Lung (tissue), 12 donors: ENCODE results near the gene PDK4. TPM values are rescaled to one million over a fixed set of nuclear protein-coding genes. Genes with fewer than 3 reads are reported as not detected.

Experiments
- ATAC-seq: fragments of 200-7000 bp; cut with Tn5 transposase; one replicate; pipeline ENCODE4 v1.9.1; 2020; ENCODE audit warnings: moderate number of reproducible peaks; ENCODE audit not compliant: insufficient read depth, low FRiP score
- DNase-seq, 3 donors: peaks; one replicate each; pipeline ENCODE4 v3.0.0-alpha.2; 2013 to 2017
- H3K27ac ChIP-seq, 2 donors: one replicate each; pipeline ENCODE4 v1.5.1; 2013; ENCODE audit warnings: mild to moderate bottlenecking in 2 of 2, moderate library complexity in 2 of 2, control low read depth in 1 of 2, inconsistent platforms in 1 of 2, low read depth in 1 of 2, low read length in 1 of 2
- H3K27me3 ChIP-seq, 3 donors: one replicate each; pipeline ENCODE4 v1.5.1; 2013; ENCODE audit warnings: low read length in 2 of 3; ENCODE audit not compliant: control insufficient read depth in 3 of 3, insufficient read depth in 3 of 3
- H3K36me3 ChIP-seq, 4 donors: one replicate each; pipeline ENCODE4 v1.5.1; 2013; ENCODE audit warnings: low read length in 4 of 4, mild to moderate bottlenecking in 1 of 4, moderate library complexity in 1 of 4; ENCODE audit not compliant: control insufficient read depth in 4 of 4, insufficient read depth in 4 of 4
- H3K4me1 ChIP-seq, 5 donors: one replicate each; pipeline ENCODE4 v1.5.1; 2013; ENCODE audit warnings: low read length in 5 of 5, mild to moderate bottlenecking in 2 of 5, moderate library complexity in 1 of 5; ENCODE audit not compliant: control insufficient read depth in 5 of 5, insufficient read depth in 5 of 5
- H3K4me3 ChIP-seq: one replicate; pipeline ENCODE4 v1.5.1; 2013; ENCODE audit warnings: mild to moderate bottlenecking, control low read depth, moderate library complexity
- H3K9ac ChIP-seq, 2 donors: one replicate each; pipeline ENCODE4 v1.5.1; 2013; ENCODE audit warnings: low read length in 2 of 2, control low read depth in 1 of 2; ENCODE audit not compliant: insufficient read depth in 1 of 2
- H3K9me3 ChIP-seq, 4 donors: one replicate each; pipeline ENCODE4 v1.5.1; 2013; ENCODE audit warnings: low read length in 3 of 4, mild to moderate bottlenecking in 1 of 4, moderate library complexity in 1 of 4; ENCODE audit not compliant: control insufficient read depth in 4 of 4, insufficient read depth in 3 of 4
- WGBS, 2 donors: extraction: QIAGEN DNeasy Blood & Tissue Kit; methylation state at CpG; one replicate each; pipeline ENCODE4 v1.1.7; 2013; 5-methylcytosine and 5-hydroxymethylcytosine counted together
- polyA plus RNA-seq, 2 donors: library from polyadenylated mRNA; stranded (reverse); fragments of 200-250 nt; gene quantifications; one replicate each; pipeline ENCODE4 v1.2.1, GENCODE V29; 2013
- total RNA-seq, 2 donors: library from RNA; depleted of rRNA in 1 of 2; stranded (reverse); fragments of >200 nt in 1 of 2; gene quantifications; one replicate each; pipeline ENCODE4 v1.2.1, GENCODE V29; 2014 to 2021
- TF ChIP-seq, protein P1 (sequence below): IDR thresholded peaks from 2 replicates; pipeline ENCODE4 v1.5.1; 2012; ENCODE audit warnings: mild to moderate bottlenecking; ENCODE audit errors: control extremely low read depth, extremely low read depth
- donor health status: control.
- donor health status: control.
- donor health status: Bipolar disorder and iron deficiency.
- donor health status: healthy.
- donor health status: DM: yes; HTN: yes; CAD: no.

PDK4 gene
- total and polyA plus RNA-seq, 4 donors: 20.1 to 86.9 (median 35.1) TPM

DNA sequence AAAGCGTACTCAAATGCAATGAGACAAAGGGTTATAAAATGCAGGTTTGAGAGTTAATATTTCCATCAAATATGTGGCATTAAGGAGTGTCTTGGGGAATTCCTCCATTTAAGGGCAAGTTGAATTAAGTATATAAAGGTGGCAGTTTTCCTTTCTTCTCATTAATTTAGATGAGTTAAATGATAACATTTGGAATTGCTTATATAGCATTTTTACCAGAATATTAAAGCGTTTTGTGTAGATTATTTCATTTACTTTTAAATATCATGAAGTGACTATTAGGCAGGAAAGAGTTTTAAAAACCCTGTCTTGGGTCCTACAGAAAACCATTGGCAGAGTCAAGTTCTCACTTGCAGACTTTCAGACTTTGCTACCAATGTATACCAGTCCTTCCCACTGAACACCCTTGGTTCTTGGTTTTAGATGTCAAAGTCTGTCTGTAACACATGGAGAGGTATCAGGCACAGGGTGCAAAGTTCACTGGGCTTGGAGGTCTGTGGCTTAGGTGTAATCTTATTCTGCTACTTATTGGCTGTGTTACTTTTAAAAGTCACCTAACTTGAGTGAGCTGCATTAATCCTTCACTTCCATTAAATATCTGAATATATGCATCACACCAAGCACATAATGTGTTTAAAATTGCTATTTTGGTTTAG lies 59.5 kb downstream of the PDK4 start:
- 95 to 100% methylated on average over 2 of the region's 2 CpGs for WGBS, 2 donors

DNA sequence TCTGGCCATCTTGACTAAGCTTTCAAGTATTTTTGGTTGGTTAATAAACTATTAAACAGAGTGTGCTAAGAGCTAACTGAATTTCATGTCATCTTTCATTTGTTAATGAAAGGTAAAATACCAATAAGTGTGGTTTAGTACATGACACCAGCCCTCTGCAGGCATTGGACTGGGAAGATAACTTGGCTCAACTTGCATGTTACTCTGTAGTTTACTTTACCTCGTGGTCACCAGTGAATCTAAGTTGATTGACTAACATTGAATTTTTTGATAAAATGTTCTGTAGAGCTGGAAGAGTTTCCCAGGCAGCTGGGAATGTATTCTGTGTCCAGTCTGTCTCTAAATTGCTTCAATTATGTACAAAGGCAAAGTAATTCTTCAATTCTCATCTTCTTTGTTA lies 60.7 kb downstream of the PDK4 start:
- TF ChIP-seq, protein P1, sequence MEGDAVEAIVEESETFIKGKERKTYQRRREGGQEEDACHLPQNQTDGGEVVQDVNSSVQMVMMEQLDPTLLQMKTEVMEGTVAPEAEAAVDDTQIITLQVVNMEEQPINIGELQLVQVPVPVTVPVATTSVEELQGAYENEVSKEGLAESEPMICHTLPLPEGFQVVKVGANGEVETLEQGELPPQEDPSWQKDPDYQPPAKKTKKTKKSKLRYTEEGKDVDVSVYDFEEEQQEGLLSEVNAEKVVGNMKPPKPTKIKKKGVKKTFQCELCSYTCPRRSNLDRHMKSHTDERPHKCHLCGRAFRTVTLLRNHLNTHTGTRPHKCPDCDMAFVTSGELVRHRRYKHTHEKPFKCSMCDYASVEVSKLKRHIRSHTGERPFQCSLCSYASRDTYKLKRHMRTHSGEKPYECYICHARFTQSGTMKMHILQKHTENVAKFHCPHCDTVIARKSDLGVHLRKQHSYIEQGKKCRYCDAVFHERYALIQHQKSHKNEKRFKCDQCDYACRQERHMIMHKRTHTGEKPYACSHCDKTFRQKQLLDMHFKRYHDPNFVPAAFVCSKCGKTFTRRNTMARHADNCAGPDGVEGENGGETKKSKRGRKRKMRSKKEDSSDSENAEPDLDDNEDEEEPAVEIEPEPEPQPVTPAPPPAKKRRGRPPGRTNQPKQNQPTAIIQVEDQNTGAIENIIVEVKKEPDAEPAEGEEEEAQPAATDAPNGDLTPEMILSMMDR: no peak
- H3K36me3 ChIP-seq: no peaks in the 10 kb centered on the region
- ATAC-seq (no peak), DNase-seq (no peak)
- no peaks in the 10 kb centered on the region for H3K9me3 ChIP-seq
- no peaks in the 10 kb centered on the region for H3K27me3 ChIP-seq
- no peak overlapping the region for H3K9ac ChIP-seq
- no peak overlapping the region for H3K27ac ChIP-seq
- H3K4me3 ChIP-seq: no peak overlapping the region
- WGBS, 2 donors: 40 to 52% methylated on average over 1 of the region's 1 CpG
- no peaks in the 10 kb centered on the region for H3K4me1 ChIP-seq

More for the DNA sequence above, 59.5 kb downstream of the PDK4 start:
- Histone ChIP-seq H3K4me1 (no peaks in the 10 kb centered on the region), H3K4me3 (no peak overlapping the region), H3K27me3 (no peaks in the 10 kb centered on the region), H3K9me3 (no peaks in the 10 kb centered on the region), H3K9ac (no peak overlapping the region), H3K27ac (no peak overlapping the region), H3K36me3 (no peaks in the 10 kb centered on the region)
- TF ChIP-seq, protein P1: no peak
- DNase-seq (no peak), ATAC-seq (no peak)

DNA sequence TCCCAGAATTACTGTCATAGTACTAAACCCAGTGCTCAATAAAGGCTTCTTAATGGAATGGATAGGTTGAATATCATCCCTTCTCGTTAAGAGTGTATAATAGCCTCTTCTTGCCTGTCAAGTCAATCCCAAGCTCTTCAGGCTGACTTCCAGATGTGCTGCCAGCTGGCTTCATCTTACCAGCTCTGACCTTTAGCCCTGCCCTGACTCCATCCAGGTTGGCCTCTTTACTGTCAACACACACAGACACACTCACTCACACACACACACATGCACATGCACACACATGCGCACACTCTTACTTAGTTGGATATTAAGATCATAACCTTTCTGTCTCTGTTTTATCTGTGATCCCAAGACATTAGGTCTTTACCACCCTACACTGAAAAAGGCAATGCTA lies 61.5 kb downstream of the PDK4 start:
- WGBS, 2 donors: 85 to 90% methylated on average over 2 of the region's 2 CpGs
- ATAC-seq (no peak), DNase-seq (no peak)
- H3K9ac ChIP-seq: no peak overlapping the region
- H3K27me3 ChIP-seq: no peaks in the 10 kb centered on the region
- H3K4me1 ChIP-seq: no peaks in the 10 kb centered on the region
- H3K4me3 ChIP-seq: no peak overlapping the region
- H3K36me3 ChIP-seq: no peaks in the 10 kb centered on the region
- TF ChIP-seq, protein P1: no peak
- H3K27ac ChIP-seq: no peak overlapping the region
- no peaks in the 10 kb centered on the region for H3K9me3 ChIP-seq

Other genes starting within 250 kb of the PDK4 start
- gene PON3, start 200.1 kb downstream of the PDK4 start, total RNA-seq: 10 to 100 TPM; 19.6 to 25.5 TPM
- 10 to 100 TPM; 13.2 to 28.0 TPM for gene PON3, start 200.1 kb downstream of the PDK4 start, polyA plus RNA-seq
- 100 to 1,000 TPM; 174 to 392 TPM for gene PON2, start 161.5 kb downstream of the PDK4 start, total RNA-seq
- gene PON2, start 161.5 kb downstream of the PDK4 start, polyA plus RNA-seq: 100 to 1,000 TPM in 1 of 2 donors, 10 to 100 TPM in 1; 90.4 to 202 TPM
- 1 to 10 TPM in 1 of 2 donors, under 1 TPM in 1; 0.74 to 3.3 TPM for gene ASB4, start 110.6 kb downstream of the PDK4 start, total RNA-seq
- gene ASB4, start 110.6 kb downstream of the PDK4 start, polyA plus RNA-seq: under 1 TPM; 0.05 to 0.47 TPM
- 1 to 10 TPM; 2.1 to 7.6 TPM for gene DYNC1I1, start 176.0 kb upstream of the PDK4 start, total RNA-seq
- under 1 TPM; 0.39 to 0.77 TPM for gene DYNC1I1, start 176.0 kb upstream of the PDK4 start, polyA plus RNA-seq